Skin of body (tissue), 2 donors: ENCODE measurements around the gene MRM3. TPM values are rescaled to one million over a fixed set of nuclear protein-coding genes. Genes with fewer than 3 reads are reported as not detected.
"Not testable (repeated sequence)": the region's sequence is repeated elsewhere in the genome, so short reads cannot be mapped to it uniquely, and the experiment has no call there.

Experiments used
- DNase-seq: peaks from one replicate; lab custom pipeline; 2025; lab: John Stamatoyannopoulos, UW
- total RNA-seq: library from RNA; depleted of rRNA; stranded (reverse); fragments of >200 nt; gene quantifications from one replicate; pipeline ENCODE4 v1.2.3, GENCODE V29; 2014

Gene MRM3
- total RNA-seq, 1 donor from 2014 or later: 15.4 TPM

- DNase-seq: peak; percentile 58
These were observed 29.4 kb upstream of the MRM3 start for GRCh38 chr17:752620-753219.

- DNase-seq: no peak
These were observed 28.7 kb upstream of the MRM3 start for GRCh38 chr17:753418-753817.

- not testable (repeated sequence) for DNase-seq
These were observed 26.7 kb upstream of the MRM3 start for GRCh38 chr17:755319-755961.

GRCh38 chr17:756010-756567, 26.1 kb upstream of the MRM3 start:
- not testable (repeated sequence) for DNase-seq

GRCh38 chr17:759964-760363, 22.2 kb upstream of the MRM3 start:
- DNase-seq: no peak

GRCh38 chr17:760371-760770, 21.8 kb upstream of the MRM3 start:
- no peak for DNase-seq

GRCh38 chr17:767076-767475, 15.1 kb upstream of the MRM3 start:
- no peak for DNase-seq

- no peak for DNase-seq
These were observed 9.1 kb upstream of the MRM3 start for GRCh38 chr17:773016-773415.

- no peak for DNase-seq
These were observed 8.5 kb upstream of the MRM3 start for GRCh38 chr17:773467-774312.

GRCh38 chr17:774313-774584, 7.9 kb upstream of the MRM3 start:
- DNase-seq: no peak

- DNase-seq: no peak
These were observed 4.1 kb upstream of the MRM3 start for GRCh38 chr17:778096-778495.

GRCh38 chr17:784143-784542, 2.0 kb downstream of the MRM3 start:
- no peak for DNase-seq

- DNase-seq: not testable (repeated sequence)
These were observed 3.7 kb downstream of the MRM3 start for GRCh38 chr17:785901-786300.

- no peak for DNase-seq
These were observed 5.6 kb downstream of the MRM3 start for GRCh38 chr17:787641-788221.

GRCh38 chr17:788551-788950, 6.4 kb downstream of the MRM3 start:
- DNase-seq: no peak

- no peak for DNase-seq
These were observed 7.1 kb downstream of the MRM3 start for GRCh38 chr17:789160-789840.

- DNase-seq: not testable (repeated sequence)
These were observed 8.0 kb downstream of the MRM3 start for GRCh38 chr17:789931-790873.

GRCh38 chr17:790874-791247, 8.7 kb downstream of the MRM3 start:
- DNase-seq: not testable (repeated sequence)

GRCh38 chr17:791829-792228, 9.7 kb downstream of the MRM3 start:
- no peak for DNase-seq

GRCh38 chr17:792277-792676, 10.1 kb downstream of the MRM3 start:
- no peak for DNase-seq
